H9 (cell line): ENCODE measurements around the gene FGFR4. TPM values are rescaled to one million over a fixed set of nuclear protein-coding genes. Genes with fewer than 3 reads are reported as not detected.

ENCODE experiments used
- DNase-seq: peaks from one replicate; pipeline ENCODE4 v3.0.0-alpha.2; 2017
- H2AFZ ChIP-seq: one replicate; pipeline ENCODE4 v1.6.1; 2013; ENCODE audit warnings: mild to moderate bottlenecking, low read length, control low read depth, moderate library complexity
- H2AK5ac ChIP-seq: 2 replicates; pipeline ENCODE4 v1.6.1; 2013; ENCODE audit warnings: low read length, control low read depth, mixed read lengths; ENCODE audit not compliant: insufficient read length
- H2BK120ac ChIP-seq: one replicate; pipeline ENCODE4 v1.6.1; 2013; ENCODE audit warnings: low read depth, mild to moderate bottlenecking, low read length, control low read depth, inconsistent platforms; ENCODE audit not compliant: poor library complexity, severe bottlenecking
- H2BK12ac ChIP-seq: 2 replicates; pipeline ENCODE4 v1.6.1; 2013; ENCODE audit warnings: low read length, control low read depth, mixed read lengths, low read depth; ENCODE audit not compliant: insufficient read length
- H2BK15ac ChIP-seq: 2 replicates; pipeline ENCODE4 v1.6.1; 2013; ENCODE audit warnings: low read depth, low read length, control low read depth
- H2BK20ac ChIP-seq: one replicate; pipeline ENCODE4 v1.6.1; 2013; ENCODE audit warnings: low read depth, mild to moderate bottlenecking, low read length, control low read depth, inconsistent platforms; ENCODE audit not compliant: poor library complexity, severe bottlenecking
- H2BK5ac ChIP-seq: 2 replicates; pipeline ENCODE4 v1.6.1; 2013; ENCODE audit warnings: low read length, control low read depth, mixed read lengths; ENCODE audit not compliant: insufficient read length
- H3K14ac ChIP-seq: 2 replicates; pipeline ENCODE4 v1.6.1; 2013; ENCODE audit warnings: low read length, control low read depth; ENCODE audit not compliant: insufficient read depth
- H3K18ac ChIP-seq: 2 replicates; pipeline ENCODE4 v1.6.1; 2013; ENCODE audit warnings: low read depth, mild to moderate bottlenecking, mixed read lengths, low read length, control low read depth; ENCODE audit not compliant: insufficient read length
- H3K23ac ChIP-seq: 2 replicates; pipeline ENCODE4 v1.6.1; 2013; ENCODE audit warnings: low read length, control low read depth, mixed read lengths, low read depth; ENCODE audit not compliant: insufficient read length
- H3K23me2 ChIP-seq: 2 replicates; pipeline ENCODE4 v1.6.1; 2013; ENCODE audit warnings: low read depth, mild to moderate bottlenecking, mixed read lengths, low read length, control low read depth; ENCODE audit not compliant: insufficient read length, poor library complexity, severe bottlenecking
- H3K27ac ChIP-seq: 2 replicates; pipeline ENCODE4 v1.5.1; 2013; ENCODE audit warnings: low read length, control low read depth, mixed read lengths, low read depth; ENCODE audit not compliant: insufficient read length
- H3K27me3 ChIP-seq: 2 replicates; pipeline ENCODE4 v1.6.1; 2013; ENCODE audit warnings: low read length, control low read depth, inconsistent platforms; ENCODE audit not compliant: insufficient read depth
- H3K4ac ChIP-seq: 2 replicates; pipeline ENCODE4 v1.6.1; 2013; ENCODE audit warnings: low read depth, mild to moderate bottlenecking, control low read depth, inconsistent platforms, low read length, moderate library complexity
- H3K4me1 ChIP-seq: 2 replicates; pipeline ENCODE4 v1.6.1; 2013; ENCODE audit warnings: low read length, control low read depth, inconsistent platforms; ENCODE audit not compliant: insufficient read depth
- H3K4me2 ChIP-seq: 2 replicates; pipeline ENCODE4 v1.6.1; 2013; ENCODE audit warnings: low read length, control low read depth, mixed read lengths; ENCODE audit not compliant: insufficient read length, insufficient read depth
- H3K56ac ChIP-seq: 2 replicates; pipeline ENCODE4 v1.6.1; 2013; ENCODE audit warnings: low read depth, mild to moderate bottlenecking, mixed read lengths, low read length, control low read depth; ENCODE audit not compliant: insufficient read length
- H3K79me1 ChIP-seq: 2 replicates; pipeline ENCODE4 v1.6.1; 2013; ENCODE audit warnings: low read depth, mild to moderate bottlenecking, moderate library complexity, low read length, control low read depth, inconsistent platforms; ENCODE audit not compliant: insufficient read depth, poor library complexity, severe bottlenecking
- H3K79me2 ChIP-seq: 2 replicates; pipeline ENCODE4 v1.6.1; 2013; ENCODE audit warnings: low read length, control low read depth, inconsistent platforms; ENCODE audit not compliant: insufficient read depth
- H3K9ac ChIP-seq: 2 replicates; pipeline ENCODE4 v1.6.1; 2013; ENCODE audit warnings: low read length, control low read depth, mixed read lengths; ENCODE audit not compliant: insufficient read length; ENCODE audit errors: extremely low read depth
- H3K9me3 ChIP-seq: one replicate; pipeline ENCODE4 v1.6.1; 2013; ENCODE audit warnings: low read depth, low read length, inconsistent platforms; ENCODE audit not compliant: control insufficient read depth
- H3T11ph ChIP-seq: one replicate; pipeline ENCODE4 v1.6.1; 2013; ENCODE audit warnings: mild to moderate bottlenecking, low read length, control low read depth, inconsistent platforms
- H4K20me1 ChIP-seq: one replicate; pipeline ENCODE4 v1.6.1; 2013; ENCODE audit not compliant: control insufficient read depth, insufficient read length, insufficient read depth
- H4K5ac ChIP-seq: 2 replicates; pipeline ENCODE4 v1.6.1; 2013; ENCODE audit warnings: low read depth, mild to moderate bottlenecking, mixed read lengths, low read length, control low read depth; ENCODE audit not compliant: insufficient read length
- H4K8ac ChIP-seq: replicated peaks from 2 replicates; pipeline ENCODE4 v1.6.1; 2013; ENCODE audit warnings: low read length, control low read depth, mixed read lengths, low read depth; ENCODE audit not compliant: insufficient read length
- H4K91ac ChIP-seq: 2 replicates; pipeline ENCODE4 v1.6.1; 2013; ENCODE audit warnings: low read depth, mild to moderate bottlenecking, moderate library complexity, mixed read lengths, low read length, control low read depth; ENCODE audit not compliant: insufficient read length
- H3K27ac Mint-ChIP-seq, 3 experiments: 2 replicates in 2 of 3; 3 replicates in 1 of 3; pipeline ENCODE4 v1.8.0; 2020 to 2021; ENCODE audit warnings: mixed read lengths in 3 of 3, mild to moderate bottlenecking in 1 of 3, moderate library complexity in 1 of 3
- H3K27me3 Mint-ChIP-seq: 2 replicates; pipeline ENCODE4 v1.8.0; 2021; ENCODE audit warnings: low read depth, mild to moderate bottlenecking, moderate library complexity, mixed read lengths
- H3K36me3 Mint-ChIP-seq, 3 experiments: 2 replicates in 2 of 3; 3 replicates in 1 of 3; pipeline ENCODE4 v1.8.0; 2020 to 2021; ENCODE audit warnings: low read depth in 3 of 3, mixed read lengths in 3 of 3; ENCODE audit not compliant: insufficient read depth in 1 of 3
- H3K4me1 Mint-ChIP-seq, 2 experiments: 2 replicates each; pipeline ENCODE4 v1.8.0; 2020; ENCODE audit warnings: mixed read lengths in 2 of 2
- H3K4me3 Mint-ChIP-seq, 2 experiments: 2 replicates in 1 of 2; 3 replicates in 1 of 2; pipeline ENCODE4 v1.8.0; 2020 to 2021; ENCODE audit warnings: mild to moderate bottlenecking in 2 of 2, mixed read lengths in 2 of 2, moderate library complexity in 1 of 2
- H3K9me3 Mint-ChIP-seq, 2 experiments: 2 replicates in 1 of 2; 3 replicates in 1 of 2; pipeline ENCODE4 v1.8.0; 2020; ENCODE audit warnings: mild to moderate bottlenecking in 2 of 2, mixed read lengths in 2 of 2, moderate library complexity in 1 of 2
- WGBS: extraction: QIAGEN DNeasy Blood & Tissue Kit; methylation state at CpG from one replicate; pipeline ENCODE4 v1.1.7; 2013; ENCODE audit warnings: missing lambda C conversion rate, low lambda C conversion rate, mixed read lengths; ENCODE audit not compliant: insufficient read length; ENCODE audit errors: extremely low coverage; 5-methylcytosine and 5-hydroxymethylcytosine counted together
- total RNA-seq: library from RNA; stranded (reverse); gene quantifications from 2 replicates; pipeline ENCODE4 v1.2.1, GENCODE V29; 2021
- TF ChIP-seq, protein P1 (sequence below): fragments of 200-600 bp; sonication (generic); conservative IDR thresholded peaks from 3 replicates; pipeline ENCODE4 v1.8.0; 2021; ENCODE audit warnings: antibody characterized with exemption, mild to moderate bottlenecking

Gene FGFR4
- total RNA-seq, 1 experiment from 2014 or later, result 52.8 TPM

DNA sequence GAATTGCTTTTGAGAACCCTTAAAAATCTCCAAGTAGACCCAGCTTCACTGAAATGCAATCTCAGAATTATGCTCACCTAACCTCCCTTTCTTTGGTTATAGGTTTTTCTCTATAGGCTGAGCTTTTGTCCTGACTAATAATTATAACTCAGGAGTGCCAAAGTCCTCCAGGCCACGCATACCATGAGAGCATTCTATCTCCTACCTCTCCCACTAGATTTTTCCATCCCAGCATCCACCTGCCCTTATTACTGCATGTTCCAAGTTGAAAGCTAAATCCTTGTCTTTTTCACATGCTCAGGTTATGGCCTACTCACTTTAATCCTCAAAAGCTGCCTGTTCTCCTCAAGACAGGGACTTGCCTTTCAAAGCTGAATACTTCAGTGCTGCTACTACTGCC, 42.1 kb upstream of the FGFR4 start:
- Histone ChIP-seq H3K9me3 (no peaks in the 10 kb centered on the region), H2BK15ac (no peak overlapping the region), H2AFZ (no peak overlapping the region), H4K8ac (no peak overlapping the region), H3K56ac (no peak overlapping the region), H3K14ac (no peak overlapping the region), H3K18ac (no peak overlapping the region), H3K4ac (no peak overlapping the region), H3T11ph (no peak overlapping the region), H3K27me3 (no peaks in the 10 kb centered on the region), H4K20me1 (no peaks in the 10 kb centered on the region), H4K91ac (no peak overlapping the region), H3K27ac (no peak overlapping the region), H4K5ac (no peak overlapping the region), H3K4me1 (no peaks in the 10 kb centered on the region), H2BK12ac (no peak overlapping the region), H3K23me2 (no peaks in the 10 kb centered on the region), H3K79me2 (no peaks in the 10 kb centered on the region), H3K23ac (no peak overlapping the region), H2AK5ac (no peak overlapping the region), H2BK20ac (no peak overlapping the region), H2BK120ac (no peak overlapping the region), H3K79me1 (no peaks in the 10 kb centered on the region), H3K4me2 (no peak overlapping the region), H3K9ac (no peak overlapping the region), H2BK5ac (no peak overlapping the region)
- no peak overlapping the region; a peak in 1 of 7 replicates for H3K27ac Mint-ChIP-seq
- WGBS, result no CpG with 5 or more reads among the region's 1 CpG
- H3K27me3 Mint-ChIP-seq, result no peaks in the 10 kb centered on the region
- DNase-seq, result no peak
- H3K4me1 Mint-ChIP-seq, result no peaks in the 10 kb centered on the region
- H3K36me3 Mint-ChIP-seq, result peaks cover 16 to 73% (median 48%) of the 10 kb centered on the region in 3 experiments; a peak in 6 of 7 replicates
- TF ChIP-seq, protein P1, sequence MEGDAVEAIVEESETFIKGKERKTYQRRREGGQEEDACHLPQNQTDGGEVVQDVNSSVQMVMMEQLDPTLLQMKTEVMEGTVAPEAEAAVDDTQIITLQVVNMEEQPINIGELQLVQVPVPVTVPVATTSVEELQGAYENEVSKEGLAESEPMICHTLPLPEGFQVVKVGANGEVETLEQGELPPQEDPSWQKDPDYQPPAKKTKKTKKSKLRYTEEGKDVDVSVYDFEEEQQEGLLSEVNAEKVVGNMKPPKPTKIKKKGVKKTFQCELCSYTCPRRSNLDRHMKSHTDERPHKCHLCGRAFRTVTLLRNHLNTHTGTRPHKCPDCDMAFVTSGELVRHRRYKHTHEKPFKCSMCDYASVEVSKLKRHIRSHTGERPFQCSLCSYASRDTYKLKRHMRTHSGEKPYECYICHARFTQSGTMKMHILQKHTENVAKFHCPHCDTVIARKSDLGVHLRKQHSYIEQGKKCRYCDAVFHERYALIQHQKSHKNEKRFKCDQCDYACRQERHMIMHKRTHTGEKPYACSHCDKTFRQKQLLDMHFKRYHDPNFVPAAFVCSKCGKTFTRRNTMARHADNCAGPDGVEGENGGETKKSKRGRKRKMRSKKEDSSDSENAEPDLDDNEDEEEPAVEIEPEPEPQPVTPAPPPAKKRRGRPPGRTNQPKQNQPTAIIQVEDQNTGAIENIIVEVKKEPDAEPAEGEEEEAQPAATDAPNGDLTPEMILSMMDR, result no peak
- no peak overlapping the region for H3K4me3 Mint-ChIP-seq
- no peaks in the 10 kb centered on the region for H3K9me3 Mint-ChIP-seq
